Astrocyte of the cerebellum (primary cell): ENCODE results near the gene VARS2.
"Not testable (repeated sequence)": the region's sequence is repeated elsewhere in the genome, so short reads cannot be mapped to it uniquely, and the experiment has no call there.

Experiments
- DNase-seq: peaks from one replicate; pipeline ENCODE4 v3.0.0-alpha.2; 2011; ENCODE audit warnings: low read depth
- H3K4me3 ChIP-seq: 2 replicates; pipeline ENCODE4 v1.5.1; 2011; ENCODE audit warnings: mild to moderate bottlenecking, low read depth, low read length, moderate library complexity
- in situ Hi-C: cut with HindIII; loops from 2 replicates; pipeline ENCODE4 v1.10.0; 2017; ENCODE audit warnings: low sequenced_read_pairs
- TF ChIP-seq, protein P1 (sequence below): IDR thresholded peaks from 2 replicates; pipeline ENCODE4 v1.5.1; 2012; ENCODE audit warnings: low read length, low read depth, moderate library complexity, mild to moderate bottlenecking; ENCODE audit errors: missing control alignments

The VARS2 gene

DNA sequence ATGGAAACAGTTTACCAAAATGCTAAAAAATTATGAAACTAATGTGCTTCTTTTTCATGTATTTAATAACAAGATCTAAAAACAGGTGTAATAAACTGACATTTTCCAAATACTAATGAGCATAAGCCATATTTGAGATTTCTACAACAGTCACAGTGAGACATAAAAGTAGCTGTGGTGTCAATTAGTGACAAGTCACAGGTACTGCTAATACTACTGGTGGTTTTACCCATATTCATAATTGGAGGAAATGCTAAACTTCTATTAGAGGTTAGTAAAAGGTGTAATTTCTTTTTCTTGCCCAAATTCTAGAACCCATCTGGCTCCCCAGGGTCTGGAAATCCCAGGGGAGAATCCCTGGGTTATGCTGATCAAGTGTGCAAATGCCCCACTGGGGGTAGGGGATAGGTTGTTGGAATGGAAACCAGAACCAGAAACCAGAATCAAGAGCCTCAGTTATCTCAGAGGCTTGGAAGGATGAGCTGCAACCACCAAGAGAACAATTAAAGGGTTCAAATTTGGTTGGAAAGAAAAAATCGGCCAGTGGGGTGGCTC is 13.1 kb upstream of the VARS2 start:
- H3K4me3 ChIP-seq = no peak overlapping the region
- no peak for DNase-seq
- TF ChIP-seq, protein P1, sequence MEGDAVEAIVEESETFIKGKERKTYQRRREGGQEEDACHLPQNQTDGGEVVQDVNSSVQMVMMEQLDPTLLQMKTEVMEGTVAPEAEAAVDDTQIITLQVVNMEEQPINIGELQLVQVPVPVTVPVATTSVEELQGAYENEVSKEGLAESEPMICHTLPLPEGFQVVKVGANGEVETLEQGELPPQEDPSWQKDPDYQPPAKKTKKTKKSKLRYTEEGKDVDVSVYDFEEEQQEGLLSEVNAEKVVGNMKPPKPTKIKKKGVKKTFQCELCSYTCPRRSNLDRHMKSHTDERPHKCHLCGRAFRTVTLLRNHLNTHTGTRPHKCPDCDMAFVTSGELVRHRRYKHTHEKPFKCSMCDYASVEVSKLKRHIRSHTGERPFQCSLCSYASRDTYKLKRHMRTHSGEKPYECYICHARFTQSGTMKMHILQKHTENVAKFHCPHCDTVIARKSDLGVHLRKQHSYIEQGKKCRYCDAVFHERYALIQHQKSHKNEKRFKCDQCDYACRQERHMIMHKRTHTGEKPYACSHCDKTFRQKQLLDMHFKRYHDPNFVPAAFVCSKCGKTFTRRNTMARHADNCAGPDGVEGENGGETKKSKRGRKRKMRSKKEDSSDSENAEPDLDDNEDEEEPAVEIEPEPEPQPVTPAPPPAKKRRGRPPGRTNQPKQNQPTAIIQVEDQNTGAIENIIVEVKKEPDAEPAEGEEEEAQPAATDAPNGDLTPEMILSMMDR = no peak
- in situ Hi-C loops = no loop called here

DNA sequence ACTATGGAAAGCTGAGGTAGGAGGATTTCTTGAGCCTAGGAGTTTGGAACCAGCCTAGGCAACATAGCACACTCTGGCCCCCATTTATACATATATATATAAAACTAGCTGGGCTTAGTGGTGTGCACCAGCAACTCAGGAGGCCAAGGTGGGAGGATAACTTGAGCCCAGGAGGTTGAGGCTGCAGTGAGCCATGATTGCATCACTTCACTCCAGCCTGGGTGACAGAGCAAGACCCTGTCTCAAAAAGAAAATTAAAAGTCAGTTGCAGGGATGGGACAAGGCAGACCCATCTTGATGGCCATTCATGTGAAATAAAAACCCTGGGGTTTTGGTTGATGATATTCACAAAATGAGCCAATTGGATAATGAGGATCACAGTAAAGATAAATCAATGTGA is 12.6 kb upstream of the VARS2 start:
- no peak for DNase-seq
- in situ Hi-C loops = no loop called here
- H3K4me3 ChIP-seq = no peak overlapping the region
- TF ChIP-seq, protein P1 = no peak

DNA sequence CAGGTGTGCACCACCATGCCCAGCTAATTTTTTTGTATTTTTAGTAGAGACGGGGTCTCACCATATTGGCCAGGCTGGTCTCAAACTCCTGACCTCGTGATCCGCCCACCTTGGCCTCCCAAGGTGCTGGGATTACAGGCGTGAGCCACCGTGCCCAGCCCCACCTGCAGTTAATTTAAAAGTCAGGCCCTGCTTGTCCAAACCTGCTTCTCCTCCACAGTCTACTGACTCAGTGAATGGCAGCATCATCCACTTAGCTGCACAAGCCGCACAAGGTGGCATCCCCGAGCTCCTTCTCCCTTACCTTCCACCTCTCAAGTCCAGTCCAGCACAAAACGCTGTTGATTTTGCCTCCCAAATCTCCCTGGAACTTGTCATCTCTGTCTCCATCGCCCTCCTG is 11.8 kb upstream of the VARS2 start:
- in situ Hi-C loops, DNase-seq, H3K4me3 ChIP-seq: not testable (repeated sequence)

DNA sequence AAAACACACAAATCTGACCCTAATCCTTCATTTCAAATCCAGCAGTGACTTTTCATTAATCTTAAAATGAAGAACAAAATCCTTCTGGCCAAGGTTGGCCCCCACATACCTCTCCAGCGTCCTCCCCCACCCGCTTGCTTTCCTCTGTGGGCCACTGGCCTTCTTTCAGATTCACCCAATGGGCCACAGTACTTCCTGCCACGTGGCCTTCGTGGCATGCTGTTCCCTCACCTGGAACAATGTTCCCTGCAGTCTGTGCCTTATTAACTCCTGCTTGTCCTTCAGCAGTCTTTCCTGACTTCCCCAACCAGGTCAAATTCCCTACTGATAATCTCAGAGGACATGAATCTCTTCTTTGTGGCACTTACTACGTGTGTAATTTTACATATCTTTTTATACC is 11.3 kb upstream of the VARS2 start:
- in situ Hi-C loops = no loop called here
- H3K4me3 ChIP-seq = no peak overlapping the region
- DNase-seq = no peak
- TF ChIP-seq, protein P1 = no peak

- no peak overlapping the region for H3K4me3 ChIP-seq
- in situ Hi-C loops = no loop called here
- no peak for DNase-seq
- TF ChIP-seq, protein P1 = no peak
Measured at GRCh38 chr6:30903236-30903635, 10.8 kb upstream of the VARS2 start.

GRCh38 chr6:30907290-30907757 is 6.7 kb upstream of the VARS2 start:
- in situ Hi-C loops, DNase-seq: not testable (repeated sequence)
- H3K4me3 ChIP-seq = peak overlapping the region; percentile 99

GRCh38 chr6:30907758-30908591 is 6.1 kb upstream of the VARS2 start, which contains the start of gene GTF2H4:
Gene GTF2H4, plus strand, starts transcription at chr6:30908207.
- TF ChIP-seq, protein P1 = no peak
- in situ Hi-C loops = no loop called here
- H3K4me3 ChIP-seq = peak within 1 kb of the TSS; percentile 99
- DNase-seq = peak; percentile 98
